GM12878 (cell line): ENCODE data around the gene ERN1. TPM values are rescaled to one million over a fixed set of nuclear protein-coding genes. Genes with fewer than 3 reads are reported as not detected.

Experiments used
- ATAC-seq: fragments of 200-7000 bp; cut with Tn5 transposase; 3 replicates; pipeline ENCODE4 v1.9.1; 2020; ENCODE audit warnings: mild to moderate bottlenecking, moderate library complexity
- BruUV-seq: library from RNA; stranded (reverse); fragments of 400-500 nt; replicated peaks from 2 replicates; lab custom pipeline; 2021; lab: Mats Ljungman, UMichigan
- CTCF ChIA-PET: fragments of 300-600 bp; sonication (Branson Sonifier 250); formaldehyde crosslinking; extraction: SDS; loops from one replicate; lab custom pipeline; 2021; ENCODE audit warnings: inconsistent platforms; lab: Yijun Ruan, JAX
- POLR2A ChIA-PET: fragments of 350-600 bp; formaldehyde crosslinking; extraction: SDS; loops from one replicate; lab custom pipeline; 2021; ENCODE audit warnings: inconsistent platforms; lab: Charles Lee
- RAD21 ChIA-PET: fragments of 300-600 bp; sonication (Branson Sonifier 250); formaldehyde crosslinking; loops from one replicate; lab custom pipeline; 2023; ENCODE audit warnings: antibody characterized with exemption; ENCODE audit not compliant: unreplicated experiment; lab: Charles Lee
- SMC1A ChIA-PET: fragments of 300-600 bp; sonication (Branson Sonifier 250); formaldehyde crosslinking; loops from one replicate; lab custom pipeline; 2023; ENCODE audit not compliant: unreplicated experiment, uncharacterized antibody; lab: Charles Lee
- DNase-seq: peaks from one replicate; pipeline ENCODE4 v3.0.0-alpha.2; 2011; ENCODE audit warnings: low read depth, low spot score
- FAIRE-seq: peaks from 3 replicates; lab custom pipeline; 2011; peaks lifted over from hg19 to GRCh38; lab: Jason Lieb, UNC
- H2AFZ ChIP-seq: 2 replicates; pipeline ENCODE4 v1.6.0; 2011; ENCODE audit warnings: low read depth, low read length, control low read depth; ENCODE audit not compliant: control insufficient read depth
- H3K27ac ChIP-seq: 2 replicates; pipeline ENCODE4 v1.5.1; 2011; ENCODE audit warnings: control low read depth; ENCODE audit not compliant: control insufficient read depth, insufficient read depth
- H3K27me3 ChIP-seq, 2 experiments: replicated peaks in 1 of 2; 2 replicates each; pipeline versions ENCODE4 v1.6.0 to v1.6.1; 2011; ENCODE audit warnings: low read length in 1 of 2; ENCODE audit not compliant: control insufficient read depth in 2 of 2, insufficient read depth in 2 of 2
- H3K36me3 ChIP-seq, 2 experiments: 2 replicates each; pipeline ENCODE4 v1.5.1; 2011; ENCODE audit warnings: low read length in 1 of 2; ENCODE audit not compliant: control insufficient read depth in 2 of 2, insufficient read depth in 2 of 2
- H3K4me1 ChIP-seq: 2 replicates; pipeline ENCODE4 v1.6.1; 2011; ENCODE audit warnings: mild to moderate bottlenecking, low read length, moderate library complexity, mixed read lengths; ENCODE audit not compliant: control insufficient read depth, insufficient read depth
- H3K4me2 ChIP-seq: 2 replicates; pipeline ENCODE4 v1.6.0; 2011; ENCODE audit warnings: control low read depth; ENCODE audit not compliant: control insufficient read depth, insufficient read depth
- H3K4me3 ChIP-seq: fragments of 200-600 bp; sonication (generic); 2 replicates; pipeline ENCODE4 v1.5.1; 2016
- H3K79me2 ChIP-seq: 2 replicates; pipeline ENCODE4 v1.6.0; 2011; ENCODE audit warnings: low read length; ENCODE audit not compliant: control insufficient read depth, insufficient read depth
- H3K9ac ChIP-seq: 2 replicates; pipeline ENCODE4 v1.8.0; 2011; ENCODE audit warnings: low read length, control low read depth, mixed read lengths; ENCODE audit not compliant: control insufficient read depth, insufficient read depth
- H3K9me3 ChIP-seq: replicated peaks from 3 replicates; pipeline ENCODE4 v1.5.1; 2011; ENCODE audit warnings: mild to moderate bottlenecking, low read length; ENCODE audit not compliant: control insufficient read depth, insufficient read depth
- H4K20me1 ChIP-seq: 2 replicates; pipeline ENCODE4 v1.6.0; 2011; ENCODE audit not compliant: control insufficient read depth, insufficient read depth
- CHD1 ChIP-seq: IDR thresholded peaks from 2 replicates; pipeline ENCODE4 v1.6.1; 2012; ENCODE audit warnings: low read depth, low read length, improper control_type of control experiment
- DPF2 ChIP-seq: fragments of 450-650 bp; IDR thresholded peaks from 2 replicates; pipeline ENCODE4 v1.6.1; 2017; ENCODE audit warnings: mild to moderate bottlenecking
- EGR1 ChIP-seq, 2 experiments: IDR thresholded peaks; 1 replicate in 1 of 2; 2 replicates in 1 of 2; pipeline ENCODE4 v1.6.1; 2011 to 2012; ENCODE audit warnings: low read depth in 2 of 2, low read length in 2 of 2, borderline replicate concordance in 1 of 2, mild to moderate bottlenecking in 1 of 2, moderate library complexity in 1 of 2
- HDAC2 ChIP-seq: fragments of 200-600 bp; sonication (generic); IDR thresholded peaks from 2 replicates; pipeline ENCODE4 v1.6.1; 2017
- KAT2A ChIP-seq: conservative IDR thresholded peaks from 2 replicates; pipeline ENCODE4 v1.6.1; 2011; ENCODE audit warnings: low read depth, low read length; ENCODE audit not compliant: control insufficient read depth
- KDM1A ChIP-seq: fragments of 200-600 bp; sonication (generic); IDR thresholded peaks from 2 replicates; pipeline ENCODE4 v1.6.1; 2016; ENCODE audit warnings: borderline replicate concordance
- NFYB ChIP-seq: IDR thresholded peaks from 2 replicates; pipeline ENCODE4 v1.6.1; 2011; ENCODE audit warnings: low read depth, mild to moderate bottlenecking, low read length, improper control_type of control experiment, moderate library complexity; ENCODE audit not compliant: insufficient read depth
- PML ChIP-seq: IDR thresholded peaks from 2 replicates; pipeline ENCODE4 v1.6.1; 2012; ENCODE audit warnings: low read length, inconsistent platforms
- POLR2AphosphoS2 ChIP-seq: IDR thresholded peaks from 2 replicates; pipeline ENCODE4 v1.6.1; 2011; ENCODE audit warnings: low read depth, mild to moderate bottlenecking, low read length, improper control_type of control experiment, moderate library complexity
- SP1 ChIP-seq: IDR thresholded peaks from one replicate; pipeline ENCODE4 v1.6.1; 2011; ENCODE audit warnings: low read depth, low read length
- TCF12 ChIP-seq: IDR thresholded peaks from 2 replicates; pipeline ENCODE4 v1.6.1; 2011; ENCODE audit warnings: low read depth, mild to moderate bottlenecking, low read length
- WGBS: methylation state at CpG from one replicate; pipeline ENCODE4 v1.1.6; 2016; ENCODE audit warnings: low lambda C conversion rate; ENCODE audit not compliant: insufficient replicate concordance, insufficient coverage; ENCODE audit errors: missing lambda C conversion rate; 5-methylcytosine and 5-hydroxymethylcytosine counted together
- in situ Hi-C: fragments of 300-500 bp; cut with MboI; formaldehyde crosslinking; loops from 9 replicates; pipeline ENCODE4 v1.14.3; 2018; ENCODE audit warnings: mixed read lengths
- intact Hi-C: fragments of 100-400 bp; cut with micrococcal nuclease; formaldehyde crosslinking; loops from one replicate; pipeline ENCODE4 v1.14.2; 2022; ENCODE audit not compliant: unreplicated experiment
- polyA plus RNA-seq, 11 experiments: library from polyadenylated mRNA; depleted of rRNA in 4 of 11; unstranded in 6 of 11; stranded (reverse) in 5 of 11; fragments of >200 nt; fragmentation: Nextera tagmentation in 4 of 11; fragmentation: Illumina TruSeq in 1 of 11; extraction: Ambion mirVana in 4 of 11; extraction: Trizol in 1 of 11; gene quantifications; 1 replicate in 1 of 11; 2 replicates in 10 of 11; pipeline versions ENCODE4 v1.2.1 to v1.2.3, GENCODE V29; 2011 to 2016; ENCODE audit warnings: inconsistent platforms in 2 of 11, missing spikeins in 2 of 11, low read depth in 1 of 11
- total RNA-seq, 4 experiments: library from RNA; depleted of rRNA in 3 of 4; stranded (reverse); fragments of >200 nt in 3 of 4; fragmentation: Illumina TruSeq in 1 of 4; extraction: Trizol in 1 of 4; gene quantifications; 2 replicates each; pipeline versions ENCODE4 v1.2.1 to v1.2.3, GENCODE V29; 2013 to 2021
- TF ChIP-seq, protein P1 (sequence below): IDR thresholded peaks from 2 replicates; pipeline ENCODE4 v1.6.1; 2012; ENCODE audit warnings: low read depth, low read length, improper control_type of control experiment

Gene ERN1
- total and polyA plus RNA-seq, 10 of the 15 experiments (the other 5 are each of a cell fraction or from before 2014, with no cell fraction given): 2.6 to 19.2 (median 7.6) TPM

DNA sequence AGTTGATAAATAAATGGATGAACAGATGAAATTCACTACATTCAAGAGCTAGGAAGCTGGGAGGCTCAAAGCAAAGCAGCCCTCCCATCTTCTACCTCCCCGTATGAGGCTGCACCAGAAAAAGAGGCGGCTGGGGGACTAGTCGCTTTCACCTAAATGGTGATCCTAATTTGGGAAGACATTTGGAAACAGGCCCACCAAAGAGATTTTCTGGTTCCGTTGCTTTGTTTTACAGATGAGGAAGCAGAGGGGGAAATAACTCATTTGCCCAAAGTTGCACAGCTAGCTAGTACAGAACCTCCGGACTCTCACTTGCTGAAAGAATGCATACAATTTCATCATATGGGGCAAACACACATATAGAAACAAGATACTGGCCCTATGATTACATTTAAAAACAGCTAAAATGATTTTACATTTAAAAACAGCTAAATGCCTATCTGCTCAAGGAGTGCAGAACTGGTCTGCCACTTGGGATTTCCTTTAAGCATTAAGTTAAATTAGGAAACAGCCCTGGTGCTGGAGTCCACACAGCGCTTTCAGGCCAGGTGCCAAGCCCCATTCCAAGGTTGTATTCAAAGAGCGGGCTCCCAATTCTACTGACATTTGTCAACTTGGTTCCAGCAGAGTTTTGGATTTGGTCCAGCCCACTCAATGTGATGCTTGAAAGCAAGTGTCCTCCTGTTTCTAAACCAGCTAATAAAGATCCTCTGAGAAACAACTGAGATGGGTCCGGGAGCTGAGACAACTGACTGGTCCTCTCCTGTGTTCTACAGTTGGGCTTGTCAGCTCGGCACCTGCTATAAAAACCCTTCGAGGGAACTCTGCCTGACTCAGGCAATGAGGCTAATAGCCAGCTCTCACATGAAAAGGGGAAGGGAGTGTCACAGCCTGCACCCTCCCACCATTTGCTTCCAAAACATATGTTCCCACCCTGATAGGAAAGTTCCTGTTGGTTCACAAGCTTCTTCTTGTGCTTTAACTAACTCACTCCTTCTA lies 11.7 kb downstream of the ERN1 start (continued):
- TF ChIP-seq KDM1A: no peak
- TF ChIP-seq DPF2: no peak
- no peak for TF ChIP-seq HDAC2
- TF ChIP-seq NFYB: no peak
- TF ChIP-seq TCF12: no peak

DNA sequence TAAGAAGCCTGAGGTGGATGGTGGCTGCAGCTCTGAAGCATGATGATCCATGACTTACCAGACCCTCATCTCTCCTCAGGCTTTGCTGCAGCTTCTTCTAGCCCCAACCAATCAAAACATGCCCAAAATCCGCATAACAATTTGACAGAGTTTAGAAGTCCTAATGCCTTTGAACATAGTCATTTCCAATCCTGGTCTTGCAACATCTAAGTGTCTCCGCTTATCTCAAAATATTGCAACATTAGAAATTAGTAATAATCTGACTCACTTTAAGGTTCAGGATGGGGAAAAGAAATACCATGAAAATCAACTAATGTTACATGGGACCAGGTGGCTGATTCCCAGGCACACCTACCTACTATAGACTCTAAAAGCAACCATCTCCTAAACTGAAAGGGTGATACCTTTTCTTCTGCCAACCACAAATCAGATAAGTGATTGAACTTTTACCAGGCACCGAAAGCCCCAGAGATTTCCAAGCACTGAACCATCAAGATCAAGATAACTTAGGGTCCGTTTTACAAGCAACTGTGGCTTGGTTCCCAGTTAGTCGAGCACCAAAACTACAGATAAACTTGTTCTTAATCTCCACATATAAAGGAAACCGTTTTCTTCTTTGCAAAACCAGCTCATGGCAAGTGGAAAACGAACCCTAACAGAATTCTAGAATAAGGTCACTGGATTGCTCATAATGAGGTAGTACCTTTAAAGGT lies 14.0 kb downstream of the ERN1 start:
- no TSS peak for BruUV-seq
- no peak for TF ChIP-seq PML
- TF ChIP-seq SP1: no peak
- TF ChIP-seq KAT2A: no peak
- no peak for TF ChIP-seq POLR2AphosphoS2
- TF ChIP-seq CHD1: no peak
- TF ChIP-seq, protein P1, sequence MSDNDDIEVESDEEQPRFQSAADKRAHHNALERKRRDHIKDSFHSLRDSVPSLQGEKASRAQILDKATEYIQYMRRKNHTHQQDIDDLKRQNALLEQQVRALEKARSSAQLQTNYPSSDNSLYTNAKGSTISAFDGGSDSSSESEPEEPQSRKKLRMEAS: no peak
- no peak for TF ChIP-seq EGR1 (IDR thresholded peaks at IDR 0.05; ENCODE audit: borderline replicate concordance in 1 of 2, low read depth in 2 of 2, low read length in 2 of 2)
- TF ChIP-seq TCF12: no peak
- H3K4me3 ChIP-seq: no peak overlapping the region
- POLR2A ChIA-PET: interaction anchor here (0.5 to 0.6 kb wide), 2 partner anchors 106 to 347 kb away, joined by 3 to 4 read pairs; no protein-coding TSS in a partner anchor
- H3K9ac ChIP-seq: no peak overlapping the region
- SMC1A ChIA-PET: interaction anchor here (0.5 to 1.0 kb wide), 4 partner anchors 10 to 18 kb away, joined by 3 to 7 read pairs (median 3); no protein-coding TSS in a partner anchor
- H3K36me3 ChIP-seq: no peaks in the 10 kb centered on the region; a peak in 1 of 4 replicates
- CTCF ChIA-PET: interaction anchor here (1.3 to 2.2 kb wide), 3 partner anchors 17 to 93 kb away, joined by 3 to 10 read pairs (median 4); no protein-coding TSS in a partner anchor
- 72% methylated on average over 7 of the region's 7 CpGs for WGBS
- no peak for ATAC-seq
- intact Hi-C loops: no loop called here
- peaks cover 19% of the 10 kb centered on the region for H3K4me1 ChIP-seq
- no peak for DNase-seq
- no peaks in the 10 kb centered on the region for H3K9me3 ChIP-seq
- RAD21 ChIA-PET: interaction anchor here (1.0 kb wide), 1 partner anchor 15 kb away, joined by 4 read pairs; no protein-coding TSS in a partner anchor
- no peak overlapping the region for H3K27ac ChIP-seq
- H3K27me3 ChIP-seq: no peaks in the 10 kb centered on the region
- H2AFZ ChIP-seq: no peak overlapping the region
- H3K79me2 ChIP-seq: peaks cover 15% of the 10 kb centered on the region
- no peaks in the 10 kb centered on the region for H4K20me1 ChIP-seq
- in situ Hi-C loops: no loop called here
- no peak overlapping the region for H3K4me2 ChIP-seq
- FAIRE-seq: no peak
